ENCODE measurements around the gene SMS.
A peak's percentile ranks its signal among the peaks of the same experiment; 100 is the strongest.

SMS gene

GRCh38 chrX:21940356-21940829 is at the start of gene SMS:
Gene SMS (plus strand): TSS chrX:21940709. CDS start chrX:21940825, 116 bp downstream.
- no peak for DNase-seq (ENCODE audit: low read depth)
- H3K4me3 ChIP-seq (ENCODE audit: low read depth, low read length), result peak within 1 kb of the TSS; percentile 56

GRCh38 chrX:21905313-21905712 is 35.2 kb upstream of the SMS start:
- no peak overlapping the region for H3K4me3 ChIP-seq (ENCODE audit: low read depth, low read length)
- TF ChIP-seq CTCF (IDR thresholded peaks at IDR 0.05; ENCODE audit: low read depth, low read length, missing control alignments), result no peak
- DNase-seq (ENCODE audit: low read depth), result no peak

More at GRCh38 chrX:21940356-21940829, at the start of gene SMS:
- no peak for TF ChIP-seq CTCF (IDR thresholded peaks at IDR 0.05; ENCODE audit: low read depth, low read length, missing control alignments)

GRCh38 chrX:21905953-21906352 is 34.6 kb upstream of the SMS start:
- no peak overlapping the region for H3K4me3 ChIP-seq (ENCODE audit: low read depth, low read length)
- no peak for DNase-seq (ENCODE audit: low read depth)
- TF ChIP-seq CTCF (IDR thresholded peaks at IDR 0.05; ENCODE audit: low read depth, low read length, missing control alignments), result no peak

- no peak overlapping the region for H3K4me3 ChIP-seq (ENCODE audit: low read depth, low read length)
- no peak for DNase-seq (ENCODE audit: low read depth)
- no peak for TF ChIP-seq CTCF (IDR thresholded peaks at IDR 0.05; ENCODE audit: low read depth, low read length, missing control alignments)
These were observed 33.2 kb upstream of the SMS start for GRCh38 chrX:21907260-21907659.

- H3K4me3 ChIP-seq (ENCODE audit: low read depth, low read length), result no peak overlapping the region
- TF ChIP-seq CTCF (IDR thresholded peaks at IDR 0.05; ENCODE audit: low read depth, low read length, missing control alignments), result no peak
- DNase-seq (ENCODE audit: low read depth), result no peak
These were observed 29.0 kb upstream of the SMS start for GRCh38 chrX:21911481-21911880.

- H3K4me3 ChIP-seq (ENCODE audit: low read depth, low read length), result no peak overlapping the region
- DNase-seq (ENCODE audit: low read depth), result no peak
- no peak for TF ChIP-seq CTCF (IDR thresholded peaks at IDR 0.05; ENCODE audit: low read depth, low read length, missing control alignments)
These were observed 28.3 kb upstream of the SMS start for GRCh38 chrX:21912220-21912619.

GRCh38 chrX:21912989-21913388 is 27.5 kb upstream of the SMS start:
- no peak overlapping the region for H3K4me3 ChIP-seq (ENCODE audit: low read depth, low read length)
- no peak for TF ChIP-seq CTCF (IDR thresholded peaks at IDR 0.05; ENCODE audit: low read depth, low read length, missing control alignments)
- DNase-seq (ENCODE audit: low read depth), result no peak
